NCI-H510A treated with DMSO at 0.1 percent for 48 hours (cell line): ENCODE results near the gene BMI1.
"Not testable (repeated sequence)": the region's sequence is repeated elsewhere in the genome, so short reads cannot be mapped to it uniquely, and the experiment has no call there.

Source experiments
- DNase-seq: peaks from one replicate; lab custom pipeline; 2025; lab: John Stamatoyannopoulos, UW

The BMI1 gene

GRCh38 chr10:22320591-22321155, at the start of gene BMI1:
Gene BMI1, plus strand, starts transcription at chr10:22321099. Its CDS starts 5,351 bp downstream, at chr10:22326450.
- peak; percentile 23 for DNase-seq

GRCh38 chr10:22271786-22272185, 49.1 kb upstream of the BMI1 start:
- DNase-seq: no peak

GRCh38 chr10:22278441-22278782, 42.5 kb upstream of the BMI1 start:
- peak; percentile 24 for DNase-seq

GRCh38 chr10:22280078-22280477, 40.8 kb upstream of the BMI1 start:
- no peak for DNase-seq

- no peak for DNase-seq
Observed at GRCh38 chr10:22285130-22285529, 35.8 kb upstream of the BMI1 start.

- DNase-seq: no peak
Observed at GRCh38 chr10:22293747-22294404, 27.0 kb upstream of the BMI1 start.

- no peak for DNase-seq
Observed at GRCh38 chr10:22294694-22295093, 26.2 kb upstream of the BMI1 start.

GRCh38 chr10:22301193-22301592, 19.7 kb upstream of the BMI1 start:
- DNase-seq: no peak

- DNase-seq: no peak
Observed at GRCh38 chr10:22303461-22303860, 17.4 kb upstream of the BMI1 start.

- DNase-seq: no peak
Observed at GRCh38 chr10:22305721-22306120, 15.2 kb upstream of the BMI1 start.

- DNase-seq: no peak
Observed at GRCh38 chr10:22308390-22308789, 12.5 kb upstream of the BMI1 start.

- no peak for DNase-seq
Observed at GRCh38 chr10:22309180-22310000, 11.5 kb upstream of the BMI1 start.

GRCh38 chr10:22310012-22310411, 10.9 kb upstream of the BMI1 start:
- DNase-seq: not testable (repeated sequence)

GRCh38 chr10:22310928-22311327, 10.0 kb upstream of the BMI1 start:
- no peak for DNase-seq

- DNase-seq: no peak
Observed at GRCh38 chr10:22314852-22315251, 6.0 kb upstream of the BMI1 start.

GRCh38 chr10:22315455-22316285, 5.2 kb upstream of the BMI1 start:
- DNase-seq: peak; percentile 52

- peak; percentile 63 for DNase-seq
Observed at GRCh38 chr10:22316286-22317075, 4.4 kb upstream of the BMI1 start, which contains the start of gene COMMD3. Gene COMMD3, plus strand, starts transcription at chr10:22316388. Its CDS starts 30 bp downstream, at chr10:22316418.

GRCh38 chr10:22317076-22317370, 3.9 kb upstream of the BMI1 start:
- no peak for DNase-seq

GRCh38 chr10:22317771-22318565, 2.9 kb upstream of the BMI1 start:
- no peak for DNase-seq

GRCh38 chr10:22318772-22319171, 2.1 kb upstream of the BMI1 start:
- DNase-seq: no peak

GRCh38 chr10:22319547-22319979, 1.3 kb upstream of the BMI1 start:
- no peak for DNase-seq
